MM.1S (cell line): ENCODE data around the gene MED15.

ENCODE experiments used
- CTCF ChIP-seq: fragments of 300-600 bp; sonication (generic); IDR thresholded peaks from 2 replicates; pipeline ENCODE4 v1.5.1; 2016; ENCODE audit warnings: antibody characterized with exemption, low read length, mixed read lengths
- EZH2 ChIP-seq: fragments of 300-600 bp; sonication (generic); optimal IDR thresholded peaks from 2 replicates; pipeline ENCODE3; 2017; ENCODE audit warnings: low read depth, mild to moderate bottlenecking, antibody characterized with exemption, low read length, mixed read lengths

GRCh38 chr22:20571531-20572007, 64.2 kb downstream of the MED15 start:
- TF ChIP-seq EZH2: no peak
- peak; percentile 83 for TF ChIP-seq CTCF
